HuH-7 (cell line): Measurements from ENCODE around the gene TTLL11.
"Not testable (repeated sequence)": the region's sequence is repeated elsewhere in the genome, so short reads cannot be mapped to it uniquely, and the experiment has no call there.

ENCODE experiments used
- DNase-seq: peaks from one replicate; pipeline ENCODE4 v3.0.0; 2011; ENCODE audit warnings: low spot score

TTLL11 gene

GRCh38 chr9:122004589-122004988 is 88.5 kb downstream of the TTLL11 start:
- no peak for DNase-seq

GRCh38 chr9:122001491-122002201 is 91.5 kb downstream of the TTLL11 start:
- no peak for DNase-seq

- DNase-seq: not testable (repeated sequence)
These were observed 92.6 kb downstream of the TTLL11 start for GRCh38 chr9:122000526-122000925.

GRCh38 chr9:121999556-121999955 is 93.6 kb downstream of the TTLL11 start:
- DNase-seq: no peak

- no peak for DNase-seq
These were observed 94.5 kb downstream of the TTLL11 start for GRCh38 chr9:121998513-121999049.

GRCh38 chr9:121997791-121998190 is 95.3 kb downstream of the TTLL11 start:
- DNase-seq: no peak

GRCh38 chr9:121996783-121997182 is 96.3 kb downstream of the TTLL11 start:
- DNase-seq: no peak

GRCh38 chr9:121995997-121996396 is 97.1 kb downstream of the TTLL11 start:
- DNase-seq: no peak

- peak; percentile 61 for DNase-seq
These were observed 100.4 kb downstream of the TTLL11 start for GRCh38 chr9:121992571-121993212.

GRCh38 chr9:121991307-121991661 is 101.8 kb downstream of the TTLL11 start:
- DNase-seq: no peak

- no peak for DNase-seq
These were observed 102.4 kb downstream of the TTLL11 start for GRCh38 chr9:121990600-121991306.

GRCh38 chr9:121989010-121989409 is 104.1 kb downstream of the TTLL11 start:
- DNase-seq: peak; percentile 68

GRCh38 chr9:121987314-121987713 is 105.8 kb downstream of the TTLL11 start:
- no peak for DNase-seq

GRCh38 chr9:121985792-121986494 is 107.2 kb downstream of the TTLL11 start:
- DNase-seq: no peak

GRCh38 chr9:121984726-121985402 is 108.2 kb downstream of the TTLL11 start:
- no peak for DNase-seq

- DNase-seq: no peak
These were observed 109.4 kb downstream of the TTLL11 start for GRCh38 chr9:121983736-121984135.

- no peak for DNase-seq
These were observed 111.8 kb downstream of the TTLL11 start for GRCh38 chr9:121981118-121981883.

- DNase-seq: not testable (repeated sequence)
These were observed 112.4 kb downstream of the TTLL11 start for GRCh38 chr9:121980665-121981064.

- DNase-seq: no peak
These were observed 113.4 kb downstream of the TTLL11 start for GRCh38 chr9:121979736-121980135.

- no peak for DNase-seq
These were observed 116.4 kb downstream of the TTLL11 start for GRCh38 chr9:121976751-121977150.

- DNase-seq: peak; percentile 82
These were observed 117.3 kb downstream of the TTLL11 start for GRCh38 chr9:121975801-121976277.
